ENCODE results near the gene HTD2. TPM values are rescaled to one million over a fixed set of nuclear protein-coding genes. Genes with fewer than 3 reads are reported as not detected.

Gene HTD2
- total and polyA plus RNA-seq, 10 donors = 2.3 to 20.0 (median 8.2) TPM

- H3K4me1 ChIP-seq = peaks cover 0 to 83% (median 30%) of the 10 kb centered on the region in 6 donors
- H3K9me3 ChIP-seq = no peaks in the 10 kb centered on the region
- H3K4me3 ChIP-seq = no peak overlapping the region
- no peaks in the 10 kb centered on the region for H3K27me3 ChIP-seq (replicated peaks in 1 of 7)
- H3K36me3 ChIP-seq = peaks cover 0 to 6% (median 0%) of the 10 kb centered on the region in 6 donors
- no peak for TF ChIP-seq CTCF (IDR thresholded peaks at IDR 0.05 in 8 of 11, conservative IDR thresholded peaks at IDR 0.05 in 3 of 11)
- no peak for TF ChIP-seq POLR2AphosphoS5 (IDR thresholded peaks at IDR 0.05)
- TF ChIP-seq POLR2A (IDR thresholded peaks at IDR 0.05) = no peak
- H3K27ac ChIP-seq = no peak overlapping the region
- DNase-seq = no peak
- intact Hi-C loops (cut with DNase I; ENCODE audit: low total_unique reads) = no loop called here
These were observed 55.5 kb downstream of the HTD2 start for GRCh38 chr3:58361866-58362265.

GRCh38 chr3:58366699-58367098, 60.4 kb downstream of the HTD2 start:
- no peak for DNase-seq
- WGBS, 5 donors = 46 to 62% (median 56%) methylated on average over 1 of the region's 1 CpG
- Histone ChIP-seq H3K27ac (no peak overlapping the region), H3K9me3 (no peaks in the 10 kb centered on the region), H3K4me3 (no peak overlapping the region), H3K4me1 (peaks cover 0 to 66% (median 21%) of the 10 kb centered on the region in 6 donors), H3K36me3 (peaks cover 0 to 34% (median 3%) of the 10 kb centered on the region in 6 donors), H3K27me3 (replicated peaks in 1 of 7) (no peaks in the 10 kb centered on the region)
- intact Hi-C loops (cut with DNase I; ENCODE audit: low total_unique reads) = no loop called here
- TF ChIP-seq POLR2AphosphoS5 (IDR thresholded peaks at IDR 0.05) = no peak

GRCh38 chr3:58369038-58369437, 62.7 kb downstream of the HTD2 start:
- 91 to 98% (median 94%) methylated on average over 1 of the region's 1 CpG for WGBS, 5 donors
- Histone ChIP-seq H3K4me1 (peaks cover 0 to 55% (median 15%) of the 10 kb centered on the region in 6 donors), H3K9me3 (no peaks in the 10 kb centered on the region), H3K4me3 (no peak overlapping the region), H3K36me3 (peaks cover 0 to 49% (median 3%) of the 10 kb centered on the region in 6 donors), H3K27me3 (replicated peaks in 1 of 7) (no peaks in the 10 kb centered on the region), H3K27ac (no peak overlapping the region)
- TF ChIP-seq POLR2A (IDR thresholded peaks at IDR 0.05) = no peak
- no peak for TF ChIP-seq POLR2AphosphoS5 (IDR thresholded peaks at IDR 0.05)
- TF ChIP-seq CTCF (IDR thresholded peaks at IDR 0.05 in 8 of 11, conservative IDR thresholded peaks at IDR 0.05 in 3 of 11) = no peak
- no peak for DNase-seq
- intact Hi-C loops (cut with DNase I; ENCODE audit: low total_unique reads) = no loop called here

Small RNAs within 50 kb of the gene (small RNA-seq; reads per million reads assigned to genes)
- gene AC098479.1 = 0 reads per million in 4 donors

Other genes with a start within 250 kb of the HTD2 start
- 100 to 1,000 TPM in 6 of 7 donors, 10 to 100 TPM in 1; 64.7 to 245 (median 172) TPM for gene DNASE1L3, start 95.5 kb upstream of the HTD2 start, total RNA-seq
- gene DNASE1L3, start 95.5 kb upstream of the HTD2 start, polyA plus RNA-seq = 100 to 1,000 TPM in 1 of 3 donors, 10 to 100 TPM in 2; 52.1 to 102 (median 52.9) TPM
- 10 to 100 TPM; 42.9 to 79.9 (median 59.8) TPM for gene ABHD6, start 68.7 kb upstream of the HTD2 start, total RNA-seq
- 10 to 100 TPM; 17.2 to 39.3 (median 34.9) TPM for gene ABHD6, start 68.7 kb upstream of the HTD2 start, polyA plus RNA-seq
- gene RPP14, start 275 bp upstream of the HTD2 start, total RNA-seq = 10 to 100 TPM; 13.3 to 21.3 (median 16.1) TPM
- gene RPP14, start 275 bp upstream of the HTD2 start, polyA plus RNA-seq = 10 to 100 TPM in 1 of 3 donors, 1 to 10 TPM in 2; 6.2 to 12.2 (median 7.1) TPM
- gene PXK, start 26.4 kb downstream of the HTD2 start, total RNA-seq = 10 to 100 TPM; 39.4 to 80.9 (median 56.5) TPM
- gene PXK, start 26.4 kb downstream of the HTD2 start, polyA plus RNA-seq = 10 to 100 TPM; 19.3 to 25.3 (median 19.9) TPM
- gene PDHB, start 127.3 kb downstream of the HTD2 start, total RNA-seq = 10 to 100 TPM; 46.6 to 75.5 (median 58.0) TPM
- 10 to 100 TPM; 53.9 to 82.1 (median 71.1) TPM for gene PDHB, start 127.3 kb downstream of the HTD2 start, polyA plus RNA-seq
- 10 to 100 TPM in 5 of 7 donors, 1 to 10 TPM in 2; 8.1 to 23.5 (median 15.0) TPM for gene KCTD6, start 185.6 kb downstream of the HTD2 start, total RNA-seq
- gene KCTD6, start 185.6 kb downstream of the HTD2 start, polyA plus RNA-seq = 10 to 100 TPM in 1 of 3 donors, 1 to 10 TPM in 2; 7.3 to 11.3 (median 8.6) TPM
- gene ACOX2, start 230.7 kb downstream of the HTD2 start, total RNA-seq = 10 to 100 TPM in 1 of 7 donors, 1 to 10 TPM in 6; 1.3 to 11.5 (median 3.3) TPM
- 1 to 10 TPM; 4.5 to 6.2 (median 5.5) TPM for gene ACOX2, start 230.7 kb downstream of the HTD2 start, polyA plus RNA-seq

Measured in spleen (tissue), 11 donors.